Measurements from ENCODE around the gene RET. TPM values are rescaled to one million over a fixed set of nuclear protein-coding genes. Genes with fewer than 3 reads are reported as not detected.

Gene RET
- total RNA-seq, result under 1 TPM; 0.29 to 0.67 TPM

- DNase-seq (peak; percentile 31 to 35), ATAC-seq (replicated peaks in 1 of 2) (peak; percentile 61 to 70)
- Mint-ChIP-seq H3K9me3 (no peaks in the 10 kb centered on the region), H3K36me3 (ENCODE audit: insufficient read depth in 2 of 2) (no peaks in the 10 kb centered on the region), H3K27me3 (ENCODE audit: low read depth) (peaks cover 38% of the 10 kb centered on the region), H3K4me3 (peak within 1 kb of the TSS; percentile 78 to 80), H3K27ac (no peak within 1 kb of the TSS), H3K4me1 (ENCODE audit: low read depth) (no peaks in the 10 kb centered on the region)
Measured at GRCh38 chr10:43076876-43077420, at the start of gene RET. Gene RET, plus strand, starts transcription at chr10:43077069. Its CDS starts 190 bp downstream, at chr10:43077259.

DNA sequence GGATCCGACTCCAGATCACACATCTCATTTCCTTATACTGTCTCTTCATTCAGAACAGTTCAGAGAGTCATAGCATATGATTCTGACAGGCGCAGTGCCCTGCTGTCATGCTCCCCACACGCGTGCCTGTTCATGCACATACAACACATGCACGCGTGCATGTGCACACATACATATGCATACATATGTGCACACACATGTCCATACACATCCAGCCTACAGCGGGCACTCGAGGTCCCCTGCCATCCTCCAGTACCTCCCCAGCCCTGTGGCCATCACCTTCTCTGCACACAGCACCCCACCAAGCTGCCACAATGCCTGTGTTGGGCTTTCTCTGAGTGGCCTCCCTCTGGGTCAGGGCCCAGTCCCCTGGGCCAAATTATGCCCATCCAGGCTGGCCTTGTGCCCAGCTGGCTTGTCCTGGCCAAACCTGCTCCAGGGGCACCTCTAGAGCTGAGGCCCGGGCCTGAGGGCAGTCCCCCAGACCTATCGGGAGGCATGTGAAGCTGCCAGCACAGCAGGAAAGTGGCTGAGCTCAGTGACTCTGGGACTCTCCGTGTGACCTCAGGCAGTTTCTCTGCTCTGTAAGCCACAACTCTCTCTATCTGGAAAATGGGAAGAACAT lies 49.4 kb upstream of the RET start:
- no peak overlapping the region for H3K4me3 Mint-ChIP-seq
- no peaks in the 10 kb centered on the region for H3K4me1 Mint-ChIP-seq (ENCODE audit: low read depth)
- peaks cover 2 to 3% of the 10 kb centered on the region in 2 donors for H3K9me3 Mint-ChIP-seq
- DNase-seq (no peak), ATAC-seq (replicated peaks in 1 of 2) (no peak)
- no peak overlapping the region for H3K27ac Mint-ChIP-seq
- H3K36me3 Mint-ChIP-seq (ENCODE audit: insufficient read depth in 2 of 2), result peaks cover 2 to 3% of the 10 kb centered on the region in 2 donors
- H3K27me3 Mint-ChIP-seq (ENCODE audit: low read depth), result no peaks in the 10 kb centered on the region

GRCh38 chr10:43028143-43028542 lies 48.7 kb upstream of the RET start:
- H3K4me1 Mint-ChIP-seq (ENCODE audit: low read depth), result no peaks in the 10 kb centered on the region
- no peak overlapping the region for H3K4me3 Mint-ChIP-seq
- H3K27me3 Mint-ChIP-seq (ENCODE audit: low read depth), result no peaks in the 10 kb centered on the region
- H3K36me3 Mint-ChIP-seq (ENCODE audit: insufficient read depth in 2 of 2), result peaks cover 5 to 6% of the 10 kb centered on the region in 2 donors
- ATAC-seq (replicated peaks in 1 of 2) (no peak), DNase-seq (no peak)
- no peak overlapping the region for H3K27ac Mint-ChIP-seq
- H3K9me3 Mint-ChIP-seq, result peaks cover 8% of the 10 kb centered on the region in 2 donors

DNA sequence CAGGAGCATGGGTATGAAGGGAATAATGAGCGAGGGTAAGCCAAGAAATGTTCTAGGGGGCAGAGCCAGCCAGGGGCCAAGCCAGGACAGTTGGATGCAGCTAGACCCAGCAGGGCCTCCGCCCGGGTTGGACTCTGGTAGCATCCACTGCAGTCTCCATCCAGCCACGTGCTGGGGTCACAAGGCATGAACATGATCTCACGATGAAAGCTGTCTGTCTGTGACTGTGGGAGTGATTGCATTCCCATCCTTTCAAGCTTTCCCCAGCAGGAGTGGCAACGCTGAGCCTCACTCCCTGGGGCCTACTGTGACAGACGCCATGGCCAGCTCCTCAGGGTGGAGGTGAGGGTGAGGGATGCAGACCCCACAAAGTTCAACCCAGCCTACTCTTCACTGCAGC lies 47.8 kb upstream of the RET start:
- no peak for ATAC-seq (replicated peaks in 1 of 2)

DNA sequence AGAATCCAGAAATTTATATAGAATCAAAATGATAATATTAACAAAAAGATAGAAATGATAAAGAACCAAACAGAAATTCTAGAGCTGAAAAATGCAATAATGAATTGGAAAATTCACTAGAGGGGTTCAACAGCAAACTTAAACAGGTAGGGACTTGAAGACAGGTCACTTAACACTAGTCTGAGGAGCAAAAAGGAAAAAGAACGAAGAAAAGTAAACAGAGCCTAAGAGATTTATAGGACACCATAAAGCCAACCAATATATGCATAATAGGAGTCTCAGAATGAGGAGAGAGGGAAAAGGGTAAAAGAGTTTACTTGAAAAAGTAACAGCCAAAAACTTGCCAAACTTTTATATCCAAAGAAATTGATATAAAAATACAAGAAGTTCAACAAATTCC lies 44.3 kb upstream of the RET start:
- H3K27me3 Mint-ChIP-seq (ENCODE audit: low read depth), result no peaks in the 10 kb centered on the region
- DNase-seq (no peak), ATAC-seq (replicated peaks in 1 of 2) (no peak)
- no peak overlapping the region for H3K27ac Mint-ChIP-seq
- no peak overlapping the region for H3K4me3 Mint-ChIP-seq
- peaks cover 5 to 6% of the 10 kb centered on the region in 2 donors for H3K36me3 Mint-ChIP-seq (ENCODE audit: insufficient read depth in 2 of 2)
- H3K4me1 Mint-ChIP-seq (ENCODE audit: low read depth), result no peaks in the 10 kb centered on the region
- peaks cover 9 to 14% of the 10 kb centered on the region in 2 donors for H3K9me3 Mint-ChIP-seq

More for the DNA sequence above, 47.8 kb upstream of the RET start:
- peaks cover 5 to 6% of the 10 kb centered on the region in 2 donors for H3K36me3 Mint-ChIP-seq (ENCODE audit: insufficient read depth in 2 of 2)
- H3K4me1 Mint-ChIP-seq (ENCODE audit: low read depth), result no peaks in the 10 kb centered on the region
- H3K27ac Mint-ChIP-seq, result no peak overlapping the region
- no peak overlapping the region for H3K4me3 Mint-ChIP-seq
- DNase-seq, result no peak
- peaks cover 9 to 11% of the 10 kb centered on the region in 2 donors for H3K9me3 Mint-ChIP-seq
- no peaks in the 10 kb centered on the region for H3K27me3 Mint-ChIP-seq (ENCODE audit: low read depth)

- no peak overlapping the region for H3K4me3 Mint-ChIP-seq
- DNase-seq (no peak), ATAC-seq (replicated peaks in 1 of 2) (no peak)
- peaks cover 9 to 11% of the 10 kb centered on the region in 2 donors for H3K9me3 Mint-ChIP-seq
- no peaks in the 10 kb centered on the region for H3K4me1 Mint-ChIP-seq (ENCODE audit: low read depth)
- peaks cover 5 to 6% of the 10 kb centered on the region in 2 donors for H3K36me3 Mint-ChIP-seq (ENCODE audit: insufficient read depth in 2 of 2)
- H3K27ac Mint-ChIP-seq, result no peak overlapping the region
- H3K27me3 Mint-ChIP-seq (ENCODE audit: low read depth), result no peaks in the 10 kb centered on the region
Measured at GRCh38 chr10:43035800-43036199, 41.1 kb upstream of the RET start.

DNA sequence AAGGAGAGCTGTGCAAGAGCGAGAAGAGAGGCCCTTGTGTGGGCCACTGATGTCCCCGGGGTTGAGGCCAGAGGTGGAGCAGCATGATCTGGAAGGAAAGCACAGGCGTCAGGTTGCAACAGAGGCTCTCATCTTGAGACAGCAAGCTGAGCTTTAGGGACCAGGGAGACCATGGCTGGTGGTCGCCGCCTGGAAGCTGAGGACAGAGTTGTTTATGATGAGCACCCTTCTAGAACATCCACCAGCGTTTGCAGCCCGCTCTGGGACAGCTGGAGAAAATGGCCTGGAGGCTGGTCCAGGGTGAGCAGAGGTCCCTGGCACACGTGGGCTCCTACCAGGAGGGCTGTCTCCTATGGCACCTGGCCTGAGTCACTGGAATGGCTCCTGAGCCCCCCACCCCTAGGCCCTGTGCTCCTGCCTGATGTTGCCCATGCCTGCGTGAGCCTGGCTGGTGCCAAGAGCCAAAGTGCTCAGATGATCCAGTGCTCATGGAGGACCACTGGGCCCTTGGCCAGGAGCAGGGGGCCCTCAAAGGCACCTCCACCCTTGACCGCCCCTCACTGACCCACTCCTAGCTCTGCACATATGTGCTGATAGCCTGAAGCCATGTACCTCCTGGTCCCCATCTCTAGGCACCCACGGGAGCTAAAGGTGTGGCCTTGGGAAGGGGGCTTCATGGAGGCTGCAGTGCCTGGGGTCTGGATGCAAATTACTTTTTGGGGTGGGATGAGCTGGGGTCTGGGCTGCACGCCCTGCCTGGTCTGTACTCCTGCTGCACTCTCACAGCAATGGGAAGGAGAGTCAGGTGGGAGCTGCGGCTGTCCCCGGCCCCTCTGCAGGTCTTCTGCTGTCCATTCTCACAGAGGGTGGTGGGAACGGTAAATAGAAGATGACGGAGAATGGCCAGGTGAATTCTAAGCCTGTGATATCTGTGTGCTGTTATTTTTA lies 40.1 kb upstream of the RET start:
- DNase-seq, result no peak
- Mint-ChIP-seq H3K4me3 (no peak overlapping the region), H3K4me1 (ENCODE audit: low read depth) (no peaks in the 10 kb centered on the region), H3K36me3 (ENCODE audit: insufficient read depth in 2 of 2) (peaks cover 4 to 5% of the 10 kb centered on the region in 2 donors), H3K27me3 (ENCODE audit: low read depth) (no peaks in the 10 kb centered on the region), H3K27ac (no peak overlapping the region), H3K9me3 (peaks cover 9 to 11% of the 10 kb centered on the region in 2 donors)
- no peak for ATAC-seq (replicated peaks in 1 of 2)

GRCh38 chr10:43037440-43037839 lies 39.4 kb upstream of the RET start:
- DNase-seq (no peak), ATAC-seq (replicated peaks in 1 of 2) (no peak)
- H3K27ac Mint-ChIP-seq, result no peak overlapping the region
- no peak overlapping the region for H3K4me3 Mint-ChIP-seq
- peaks cover 7 to 11% of the 10 kb centered on the region in 2 donors for H3K9me3 Mint-ChIP-seq
- no peaks in the 10 kb centered on the region for H3K4me1 Mint-ChIP-seq (ENCODE audit: low read depth)
- peaks cover 2 to 3% of the 10 kb centered on the region in 2 donors for H3K36me3 Mint-ChIP-seq (ENCODE audit: insufficient read depth in 2 of 2)
- H3K27me3 Mint-ChIP-seq (ENCODE audit: low read depth), result no peaks in the 10 kb centered on the region

DNA sequence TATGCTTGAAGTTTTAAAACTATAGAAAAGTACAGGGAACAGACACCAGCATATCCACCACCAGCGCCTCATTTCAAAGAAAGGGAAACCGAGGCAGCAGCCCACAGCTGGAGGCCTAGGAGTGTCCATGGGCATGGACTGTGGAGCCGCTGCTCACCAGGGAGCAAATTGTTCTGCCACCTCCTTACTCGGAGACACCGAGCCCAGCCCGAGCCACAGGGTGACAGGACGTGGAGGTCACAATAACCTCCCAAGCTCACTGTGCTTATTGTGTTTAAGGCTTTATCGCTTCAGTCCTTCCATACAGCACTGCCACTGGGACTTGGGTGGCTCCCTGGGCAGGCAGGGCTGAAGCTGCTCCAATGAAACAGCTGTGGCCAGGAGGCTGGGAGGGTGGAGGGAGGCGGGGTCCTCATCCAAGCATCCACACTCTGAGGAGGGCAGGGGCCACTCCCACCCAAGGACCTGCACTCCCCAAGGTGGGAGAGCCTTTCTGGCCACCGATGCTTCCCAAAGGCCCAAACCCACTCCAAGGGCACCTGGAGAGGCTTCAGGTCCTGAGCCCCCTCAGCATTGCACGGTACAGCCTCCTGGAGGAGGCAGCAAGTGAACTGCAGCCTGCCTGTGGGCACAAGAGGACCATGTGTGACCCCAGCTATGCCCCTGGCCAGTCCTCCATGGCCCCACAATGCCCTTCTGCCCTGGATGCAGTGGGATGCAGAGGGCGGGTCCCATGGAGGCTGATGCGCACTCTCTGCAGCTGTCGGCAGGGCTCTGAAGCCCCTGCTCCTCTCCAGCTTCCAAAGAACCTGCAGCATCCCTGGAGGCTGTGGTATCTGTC lies 38.7 kb upstream of the RET start:
- H3K36me3 Mint-ChIP-seq (ENCODE audit: insufficient read depth in 2 of 2), result no peaks in the 10 kb centered on the region
- H3K9me3 Mint-ChIP-seq, result peaks cover 2 to 6% of the 10 kb centered on the region in 2 donors
- ATAC-seq (replicated peaks in 1 of 2) (no peak), DNase-seq (no peak)
- H3K27ac Mint-ChIP-seq, result no peak overlapping the region
- H3K4me1 Mint-ChIP-seq (ENCODE audit: low read depth), result no peaks in the 10 kb centered on the region
- H3K27me3 Mint-ChIP-seq (ENCODE audit: low read depth), result no peaks in the 10 kb centered on the region
- no peak overlapping the region for H3K4me3 Mint-ChIP-seq

DNA sequence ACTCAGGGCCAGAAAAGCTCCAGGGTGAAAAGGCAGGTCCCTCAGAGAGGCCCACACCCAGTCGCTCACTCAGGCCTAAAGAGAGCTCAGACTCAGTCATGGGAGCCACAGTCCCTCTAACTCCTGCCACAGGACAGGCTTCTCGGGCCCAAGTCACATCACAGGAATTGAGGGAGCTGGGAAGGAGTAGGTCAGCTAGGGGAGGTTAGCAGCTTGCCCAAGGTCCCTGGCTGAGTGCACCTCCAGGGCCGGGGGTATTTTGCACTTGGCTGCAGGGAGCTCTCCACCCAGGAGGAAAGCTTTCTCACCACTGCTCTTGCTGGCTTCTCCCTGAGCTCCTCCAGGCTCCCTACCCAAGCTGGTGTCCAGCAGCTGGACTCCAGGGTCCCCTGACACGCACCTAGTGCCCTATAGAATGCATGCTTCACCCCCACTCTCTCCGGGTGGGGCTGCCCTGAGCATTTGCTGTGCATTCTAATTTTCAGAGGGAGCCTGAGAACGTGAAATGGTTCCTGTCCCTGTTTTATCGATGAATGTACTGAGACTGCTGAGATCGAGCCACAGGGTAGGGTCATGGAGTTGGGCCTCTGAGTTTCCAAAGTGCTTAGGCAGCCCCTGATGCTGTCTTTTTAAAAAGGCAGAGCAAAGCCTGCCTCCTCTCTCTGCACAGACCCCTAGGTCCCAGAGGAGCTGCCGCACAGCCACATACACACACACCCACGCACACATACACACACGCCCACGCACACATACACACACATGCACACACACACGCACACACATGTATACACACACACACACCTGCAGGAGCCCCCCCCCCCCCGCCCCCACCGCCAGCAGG lies 37.9 kb upstream of the RET start:
- DNase-seq (no peak), ATAC-seq (replicated peaks in 1 of 2) (no peak)
- H3K27me3 Mint-ChIP-seq (ENCODE audit: low read depth), result no peaks in the 10 kb centered on the region
- no peaks in the 10 kb centered on the region for H3K4me1 Mint-ChIP-seq (ENCODE audit: low read depth)
- H3K36me3 Mint-ChIP-seq (ENCODE audit: insufficient read depth in 2 of 2), result no peaks in the 10 kb centered on the region
- peaks cover 0 to 3% of the 10 kb centered on the region in 2 donors for H3K9me3 Mint-ChIP-seq
- no peak overlapping the region for H3K4me3 Mint-ChIP-seq
- no peak overlapping the region for H3K27ac Mint-ChIP-seq

GRCh38 chr10:43039624-43040481 lies 37.0 kb upstream of the RET start:
- Mint-ChIP-seq H3K4me3 (no peak overlapping the region), H3K36me3 (ENCODE audit: insufficient read depth in 2 of 2) (no peaks in the 10 kb centered on the region), H3K9me3 (no peaks in the 10 kb centered on the region), H3K27ac (no peak overlapping the region), H3K4me1 (ENCODE audit: low read depth) (no peaks in the 10 kb centered on the region), H3K27me3 (ENCODE audit: low read depth) (no peaks in the 10 kb centered on the region)
- DNase-seq (no peak), ATAC-seq (replicated peaks in 1 of 2) (no peak)
